Upper lobe of left lung (tissue), 6 donors: ENCODE results near the gene MNX1. TPM values are rescaled to one million over a fixed set of nuclear protein-coding genes. Genes with fewer than 3 reads are reported as not detected.

Source experiments
- ATAC-seq, 2 donors: fragments of 200-7000 bp; cut with Tn5 transposase; one replicate each; pipeline ENCODE4 v1.9.1; 2022; ENCODE audit warnings: mild to moderate bottlenecking in 2 of 2, moderate library complexity in 2 of 2; ENCODE audit not compliant: low FRiP score in 2 of 2
- DNase-seq, 2 donors: peaks; one replicate each; pipeline ENCODE4 v3.0.0-alpha.2; 2019 to 2020
- H3K27ac ChIP-seq, 4 donors: fragments of 200-600 bp; sonication (generic); one replicate each; pipeline ENCODE4 v1.5.1; 2016 to 2019
- H3K27me3 ChIP-seq, 4 donors: fragments of 200-600 bp; sonication (generic); one replicate each; pipeline ENCODE4 v1.5.1; 2017 to 2019
- H3K36me3 ChIP-seq, 4 donors: fragments of 200-600 bp; sonication (generic); one replicate each; pipeline ENCODE4 v1.5.1; 2016 to 2019
- H3K4me1 ChIP-seq, 4 donors: fragments of 200-600 bp; sonication (generic); one replicate each; pipeline ENCODE4 v1.5.1; 2018 to 2019
- H3K4me3 ChIP-seq, 4 donors: fragments of 200-600 bp; sonication (generic); one replicate each; pipeline ENCODE4 v1.5.1; 2017 to 2019; ENCODE audit warnings: mild to moderate bottlenecking in 2 of 4, moderate library complexity in 1 of 4
- H3K9me3 ChIP-seq, 4 donors: fragments of 200-600 bp; sonication (generic); one replicate each; pipeline ENCODE4 v1.5.1; 2018 to 2019
- CTCF ChIP-seq, 6 experiments: fragments of 450-650 bp in 4 of 6; fragments of 200-600 bp in 2 of 6; sonication (generic) in 2 of 6; IDR thresholded peaks; one replicate each; pipeline ENCODE4 v1.5.1; 2016 to 2019; ENCODE audit warnings: antibody characterized with exemption in 6 of 6
- EP300 ChIP-seq, 4 donors: sonication (generic); formaldehyde crosslinking; IDR thresholded peaks; one replicate each; pipeline ENCODE4 v1.5.1; 2017; ENCODE audit warnings: antibody characterized with exemption in 4 of 4, control low read depth in 2 of 4
- POLR2A ChIP-seq, 4 donors: fragments of 450-650 bp; IDR thresholded peaks; one replicate each; pipeline ENCODE4 v1.5.1; 2016 to 2017; ENCODE audit warnings: antibody characterized with exemption in 4 of 4, mild to moderate bottlenecking in 2 of 4
- POLR2AphosphoS5 ChIP-seq, 2 donors: sonication (generic); formaldehyde crosslinking; IDR thresholded peaks; one replicate each; pipeline ENCODE4 v1.5.1; 2017; ENCODE audit warnings: antibody characterized with exemption in 2 of 2
- WGBS, 2 donors: methylation state at CpG; one replicate each; pipeline ENCODE4 v1.1.5; 2017 to 2018; 5-methylcytosine and 5-hydroxymethylcytosine counted together
- total RNA-seq, 6 donors: library from RNA; depleted of rRNA in 4 of 6; stranded (reverse); fragments of >200 nt in 4 of 6; gene quantifications; one replicate each; pipeline versions ENCODE4 v1.1.0 to v1.2.1, GENCODE V29; 2016 to 2021
- donor health status: DM: no; HTN: no; CAD: no; lungs with moderate emphysema.
- donor health status: DM: no; HTN: yes; CAD: no; lungs with severe emphysema.

Gene MNX1
- total RNA-seq, 6 donors from 2014 or later: 0.46 to 1.5 (median 0.98) TPM; not detected in 3

- Histone ChIP-seq H3K36me3 (no peaks in the 10 kb centered on the region), H3K4me1 (peaks cover 15 to 55% (median 29%) of the 10 kb centered on the region in 4 donors), H3K4me3 (no peak overlapping the region), H3K27me3 (peaks cover 0 to 92% (median 63%) of the 10 kb centered on the region in 4 donors), H3K27ac (no peak overlapping the region), H3K9me3 (no peaks in the 10 kb centered on the region)
- 0 to 4% methylated on average over 3 to 50 of the region's 50 CpGs for WGBS, 2 donors
- no peak for TF ChIP-seq POLR2AphosphoS5 (IDR thresholded peaks at IDR 0.05)
- no peak for TF ChIP-seq EP300 (IDR thresholded peaks at IDR 0.05)
- TF ChIP-seq CTCF (IDR thresholded peaks at IDR 0.05): no peak
- peak in 1 of 2 donors; percentile 74 for DNase-seq
- ATAC-seq: no peak
These were observed 8.6 kb upstream of the MNX1 start for GRCh38 chr7:157018997-157019608.

GRCh38 chr7:157018328-157018996 is 8.0 kb upstream of the MNX1 start:
- no peaks in the 10 kb centered on the region for H3K36me3 ChIP-seq
- 3 to 6% methylated on average over 12 to 43 of the region's 49 CpGs for WGBS, 2 donors
- TF ChIP-seq CTCF (IDR thresholded peaks at IDR 0.05): no peak
- no peak for TF ChIP-seq POLR2AphosphoS5 (IDR thresholded peaks at IDR 0.05)
- no peak for TF ChIP-seq EP300 (IDR thresholded peaks at IDR 0.05)
- TF ChIP-seq POLR2A (IDR thresholded peaks at IDR 0.05): no peak
- no peak overlapping the region for H3K27ac ChIP-seq
- DNase-seq: no peak
- peaks cover 0 to 94% (median 64%) of the 10 kb centered on the region in 4 donors for H3K27me3 ChIP-seq
- H3K4me1 ChIP-seq: peaks cover 15 to 55% (median 29%) of the 10 kb centered on the region in 4 donors
- H3K4me3 ChIP-seq: no peak overlapping the region
- no peaks in the 10 kb centered on the region for H3K9me3 ChIP-seq
- no peak for ATAC-seq

- ATAC-seq (no peak), DNase-seq (no peak)
- Histone ChIP-seq H3K36me3 (no peaks in the 10 kb centered on the region), H3K4me3 (no peak overlapping the region), H3K27ac (no peak overlapping the region), H3K4me1 (peaks cover 15 to 49% (median 24%) of the 10 kb centered on the region in 4 donors), H3K9me3 (no peaks in the 10 kb centered on the region), H3K27me3 (peaks cover 0 to 90% (median 64%) of the 10 kb centered on the region in 4 donors)
- 0 to 4% methylated on average over 4 to 23 of the region's 48 CpGs for WGBS, 2 donors
- TF ChIP-seq POLR2A (IDR thresholded peaks at IDR 0.05): no peak
- TF ChIP-seq CTCF (IDR thresholded peaks at IDR 0.05): no peak
- no peak for TF ChIP-seq EP300 (IDR thresholded peaks at IDR 0.05)
- TF ChIP-seq POLR2AphosphoS5 (IDR thresholded peaks at IDR 0.05): no peak
These were observed 7.3 kb upstream of the MNX1 start for GRCh38 chr7:157017603-157018327.

GRCh38 chr7:157017149-157017548 is 6.7 kb upstream of the MNX1 start:
- peaks cover 0 to 84% (median 61%) of the 10 kb centered on the region in 4 donors for H3K27me3 ChIP-seq
- 9 to 15% methylated on average over 11 of the region's 11 CpGs for WGBS, 2 donors
- DNase-seq (no peak), ATAC-seq (no peak)
- no peaks in the 10 kb centered on the region for H3K9me3 ChIP-seq
- H3K4me1 ChIP-seq: peaks cover 15 to 43% (median 21%) of the 10 kb centered on the region in 4 donors
- H3K4me3 ChIP-seq: no peak overlapping the region
- TF ChIP-seq EP300 (IDR thresholded peaks at IDR 0.05): no peak
- TF ChIP-seq POLR2A (IDR thresholded peaks at IDR 0.05): no peak
- no peak for TF ChIP-seq CTCF (IDR thresholded peaks at IDR 0.05)
- no peak for TF ChIP-seq POLR2AphosphoS5 (IDR thresholded peaks at IDR 0.05)
- H3K27ac ChIP-seq: no peak overlapping the region
- no peaks in the 10 kb centered on the region for H3K36me3 ChIP-seq
